GM12878 (cell line): ENCODE results near the gene TSEN54. TPM values are rescaled to one million over a fixed set of nuclear protein-coding genes. Genes with fewer than 3 reads are reported as not detected.

ENCODE experiments used
- ATAC-seq: fragments of 200-7000 bp; cut with Tn5 transposase; 3 replicates; pipeline ENCODE4 v1.9.1; 2020; ENCODE audit warnings: mild to moderate bottlenecking, moderate library complexity
- BruUV-seq: library from RNA; stranded (reverse); fragments of 400-500 nt; replicated peaks from 2 replicates; lab custom pipeline; 2021; lab: Mats Ljungman, UMichigan
- CTCF ChIA-PET: fragments of 300-600 bp; sonication (Branson Sonifier 250); formaldehyde crosslinking; extraction: SDS; loops from one replicate; lab custom pipeline; 2021; ENCODE audit warnings: inconsistent platforms; lab: Yijun Ruan, JAX
- POLR2A ChIA-PET: fragments of 350-600 bp; formaldehyde crosslinking; extraction: SDS; loops from one replicate; lab custom pipeline; 2021; ENCODE audit warnings: inconsistent platforms; lab: Charles Lee
- RAD21 ChIA-PET: fragments of 300-600 bp; sonication (Branson Sonifier 250); formaldehyde crosslinking; loops from one replicate; lab custom pipeline; 2023; ENCODE audit warnings: antibody characterized with exemption; ENCODE audit not compliant: unreplicated experiment; lab: Charles Lee
- SMC1A ChIA-PET: fragments of 300-600 bp; sonication (Branson Sonifier 250); formaldehyde crosslinking; loops from one replicate; lab custom pipeline; 2023; ENCODE audit not compliant: unreplicated experiment, uncharacterized antibody; lab: Charles Lee
- DNase-seq: peaks from one replicate; pipeline ENCODE4 v3.0.0-alpha.2; 2011; ENCODE audit warnings: low read depth, low spot score
- FAIRE-seq: peaks from 3 replicates; lab custom pipeline; 2011; peaks lifted over from hg19 to GRCh38; lab: Jason Lieb, UNC
- H2AFZ ChIP-seq: 2 replicates; pipeline ENCODE4 v1.6.0; 2011; ENCODE audit warnings: low read depth, low read length, control low read depth; ENCODE audit not compliant: control insufficient read depth
- H3K27ac ChIP-seq: 2 replicates; pipeline ENCODE4 v1.5.1; 2011; ENCODE audit warnings: control low read depth; ENCODE audit not compliant: control insufficient read depth, insufficient read depth
- H3K27me3 ChIP-seq, 2 experiments: replicated peaks in 1 of 2; 2 replicates each; pipeline versions ENCODE4 v1.6.0 to v1.6.1; 2011; ENCODE audit warnings: low read length in 1 of 2; ENCODE audit not compliant: control insufficient read depth in 2 of 2, insufficient read depth in 2 of 2
- H3K36me3 ChIP-seq, 2 experiments: 2 replicates each; pipeline ENCODE4 v1.5.1; 2011; ENCODE audit warnings: low read length in 1 of 2; ENCODE audit not compliant: control insufficient read depth in 2 of 2, insufficient read depth in 2 of 2
- H3K4me1 ChIP-seq: 2 replicates; pipeline ENCODE4 v1.6.1; 2011; ENCODE audit warnings: mild to moderate bottlenecking, low read length, moderate library complexity, mixed read lengths; ENCODE audit not compliant: control insufficient read depth, insufficient read depth
- H3K4me2 ChIP-seq: 2 replicates; pipeline ENCODE4 v1.6.0; 2011; ENCODE audit warnings: control low read depth; ENCODE audit not compliant: control insufficient read depth, insufficient read depth
- H3K4me3 ChIP-seq: fragments of 200-600 bp; sonication (generic); 2 replicates; pipeline ENCODE4 v1.5.1; 2016
- H3K79me2 ChIP-seq: 2 replicates; pipeline ENCODE4 v1.6.0; 2011; ENCODE audit warnings: low read length; ENCODE audit not compliant: control insufficient read depth, insufficient read depth
- H3K9ac ChIP-seq: 2 replicates; pipeline ENCODE4 v1.8.0; 2011; ENCODE audit warnings: low read length, control low read depth, mixed read lengths; ENCODE audit not compliant: control insufficient read depth, insufficient read depth
- H3K9me3 ChIP-seq: replicated peaks from 3 replicates; pipeline ENCODE4 v1.5.1; 2011; ENCODE audit warnings: mild to moderate bottlenecking, low read length; ENCODE audit not compliant: control insufficient read depth, insufficient read depth
- H4K20me1 ChIP-seq: 2 replicates; pipeline ENCODE4 v1.6.0; 2011; ENCODE audit not compliant: control insufficient read depth, insufficient read depth
- BMI1 ChIP-seq: fragments of 450-650 bp; IDR thresholded peaks from 2 replicates; pipeline ENCODE4 v1.6.1; 2016; ENCODE audit warnings: mild to moderate bottlenecking, moderate library complexity, borderline replicate concordance
- CREB1 ChIP-seq: IDR thresholded peaks from 2 replicates; pipeline ENCODE4 v1.6.1; 2012; ENCODE audit warnings: low read depth, mild to moderate bottlenecking, inconsistent platforms
- E4F1 ChIP-seq: fragments of 450-650 bp; IDR thresholded peaks from 2 replicates; pipeline ENCODE4 v1.6.1; 2018; ENCODE audit warnings: borderline replicate concordance, mild to moderate bottlenecking; ENCODE audit not compliant: partially characterized antibody
- EZH2 ChIP-seq: IDR thresholded peaks from 2 replicates; pipeline ENCODE4 v1.6.1; 2012; ENCODE audit warnings: low read depth, mild to moderate bottlenecking, control low read depth, inconsistent platforms, low read length, borderline replicate concordance; ENCODE audit not compliant: control insufficient read depth
- MTA2 ChIP-seq: fragments of 450-650 bp; IDR thresholded peaks from 2 replicates; pipeline ENCODE4 v1.6.1; 2016; ENCODE audit warnings: low read depth, mild to moderate bottlenecking, moderate library complexity
- MYB ChIP-seq: fragments of 150-350 bp; IDR thresholded peaks from 2 replicates; pipeline ENCODE4 v1.6.1; 2014; ENCODE audit warnings: mild to moderate bottlenecking, low read depth, low read length, borderline replicate concordance
- NFXL1 ChIP-seq: fragments of 450-650 bp; IDR thresholded peaks from 2 replicates; pipeline ENCODE4 v1.6.1; 2017; ENCODE audit warnings: antibody characterized with exemption, mild to moderate bottlenecking, borderline replicate concordance
- NR2F1 ChIP-seq: fragments of 450-650 bp; conservative IDR thresholded peaks from 2 replicates; pipeline ENCODE4 v1.6.1; 2017; ENCODE audit warnings: mild to moderate bottlenecking
- PAX5 ChIP-seq: IDR thresholded peaks from 2 replicates; pipeline ENCODE4 v1.6.1; 2011; ENCODE audit warnings: low read depth, low read length, borderline replicate concordance
- POLR2A ChIP-seq: IDR thresholded peaks from 2 replicates; pipeline ENCODE4 v1.6.1; 2011; ENCODE audit warnings: low read depth, mild to moderate bottlenecking, low read length
- RFX5 ChIP-seq: IDR thresholded peaks from 2 replicates; pipeline ENCODE4 v1.6.1; 2011; ENCODE audit warnings: low read depth, low read length, improper control_type of control experiment
- SIN3A ChIP-seq: IDR thresholded peaks from 2 replicates; pipeline ENCODE4 v1.6.1; 2012; ENCODE audit warnings: low read depth, low read length, improper control_type of control experiment
- SIX5 ChIP-seq: IDR thresholded peaks from 2 replicates; pipeline ENCODE4 v1.6.1; 2011; ENCODE audit warnings: mild to moderate bottlenecking, low read depth, low read length, moderate library complexity; ENCODE audit not compliant: severe bottlenecking
- SMAD1 ChIP-seq: fragments of 450-650 bp; IDR thresholded peaks from 2 replicates; pipeline ENCODE4 v1.6.1; 2018; ENCODE audit warnings: mild to moderate bottlenecking, low read depth; ENCODE audit not compliant: partially characterized antibody
- TAF1 ChIP-seq: IDR thresholded peaks from 2 replicates; pipeline ENCODE4 v1.6.1; 2011; ENCODE audit warnings: mild to moderate bottlenecking, low read depth, low read length, borderline replicate concordance
- USF2 ChIP-seq: IDR thresholded peaks from 2 replicates; pipeline ENCODE4 v1.6.1; 2011; ENCODE audit warnings: low read depth, low read length, improper control_type of control experiment, borderline replicate concordance
- ZNF207 ChIP-seq: fragments of 450-650 bp; IDR thresholded peaks from 2 replicates; pipeline ENCODE4 v1.6.1; 2014; ENCODE audit warnings: antibody characterized with exemption, mild to moderate bottlenecking, borderline replicate concordance
- ZNF622 ChIP-seq: fragments of 450-650 bp; IDR thresholded peaks from 2 replicates; pipeline ENCODE4 v1.6.1; 2017; ENCODE audit warnings: mild to moderate bottlenecking, inconsistent platforms
- WGBS: methylation state at CpG from one replicate; pipeline ENCODE4 v1.1.6; 2016; ENCODE audit warnings: low lambda C conversion rate; ENCODE audit not compliant: insufficient replicate concordance, insufficient coverage; ENCODE audit errors: missing lambda C conversion rate; 5-methylcytosine and 5-hydroxymethylcytosine counted together
- in situ Hi-C: fragments of 300-500 bp; cut with MboI; formaldehyde crosslinking; loops from 9 replicates; pipeline ENCODE4 v1.14.3; 2018; ENCODE audit warnings: mixed read lengths
- intact Hi-C: fragments of 100-400 bp; cut with micrococcal nuclease; formaldehyde crosslinking; loops from one replicate; pipeline ENCODE4 v1.14.2; 2022; ENCODE audit not compliant: unreplicated experiment
- polyA plus RNA-seq, 11 experiments: library from polyadenylated mRNA; depleted of rRNA in 4 of 11; unstranded in 6 of 11; stranded (reverse) in 5 of 11; fragments of >200 nt; fragmentation: Nextera tagmentation in 4 of 11; fragmentation: Illumina TruSeq in 1 of 11; extraction: Ambion mirVana in 4 of 11; extraction: Trizol in 1 of 11; gene quantifications; 1 replicate in 1 of 11; 2 replicates in 10 of 11; pipeline versions ENCODE4 v1.2.1 to v1.2.3, GENCODE V29; 2011 to 2016; ENCODE audit warnings: inconsistent platforms in 2 of 11, missing spikeins in 2 of 11, low read depth in 1 of 11
- total RNA-seq, 4 experiments: library from RNA; depleted of rRNA in 3 of 4; stranded (reverse); fragments of >200 nt in 3 of 4; fragmentation: Illumina TruSeq in 1 of 4; extraction: Trizol in 1 of 4; gene quantifications; 2 replicates each; pipeline versions ENCODE4 v1.2.1 to v1.2.3, GENCODE V29; 2013 to 2021

The TSEN54 gene
- total and polyA plus RNA-seq, 10 of the 15 experiments (the other 5 are each of a cell fraction or from before 2014, with no cell fraction given): 7.1 to 48.0 (median 41.1) TPM

GRCh38 chr17:75535871-75536270 is 19.5 kb downstream of the TSEN54 start:
- RAD21 ChIA-PET: no interaction called here
- H3K27me3 ChIP-seq: no peaks in the 10 kb centered on the region
- DNase-seq: no peak
- no TSS peak for BruUV-seq
- H3K9ac ChIP-seq: no peak overlapping the region
- no peak for TF ChIP-seq ZNF207
- no peak for TF ChIP-seq ZNF622
- no peak for TF ChIP-seq SIN3A
- no peak for TF ChIP-seq BMI1
- no peak for TF ChIP-seq TAF1
- TF ChIP-seq MYB: no peak
- TF ChIP-seq USF2: no peak
- no peak for TF ChIP-seq MTA2
- no peak for TF ChIP-seq SMAD1
- no peak for TF ChIP-seq SIX5
- no peak for TF ChIP-seq POLR2A
- TF ChIP-seq EZH2: no peak
- no peak for TF ChIP-seq NFXL1
- no peak for TF ChIP-seq E4F1
- TF ChIP-seq RFX5: no peak
- TF ChIP-seq PAX5: no peak
- no peak for TF ChIP-seq NR2F1
- no peak for TF ChIP-seq CREB1
- H4K20me1 ChIP-seq: no peaks in the 10 kb centered on the region
- in situ Hi-C loops (no loop called here), intact Hi-C loops (no loop called here)
- peak overlapping the region; percentile 59; the same call in 1 of the 2 replicates for H3K4me2 ChIP-seq
- CTCF ChIA-PET: no interaction called here
- peaks cover 11% of the 10 kb centered on the region for H3K4me1 ChIP-seq
- WGBS: 73% methylated on average over 8 of the region's 8 CpGs
- FAIRE-seq: no peak
- H3K4me3 ChIP-seq: no peak overlapping the region
- POLR2A ChIA-PET: interaction anchor here (0.7 to 1.3 kb wide), 3 partner anchors 9 to 227 kb away, joined by 3 read pairs; no protein-coding TSS in a partner anchor
- SMC1A ChIA-PET: interaction anchor here (1.1 to 1.5 kb wide), 4 partner anchors 10 to 50 kb away, joined by 3 to 4 read pairs (median 3); no protein-coding TSS in a partner anchor
- H3K79me2 ChIP-seq: no peaks in the 10 kb centered on the region
- no peaks in the 10 kb centered on the region for H3K9me3 ChIP-seq
- H3K36me3 ChIP-seq: no peaks in the 10 kb centered on the region
- no peak overlapping the region for H3K27ac ChIP-seq
- ATAC-seq: no peak
- H2AFZ ChIP-seq: no peak overlapping the region
